ENCODE measurements around the gene P3H1.
"Not testable (repeated sequence)": the region's sequence is repeated elsewhere in the genome, so short reads cannot be mapped to it uniquely, and the experiment has no call there.

P3H1 gene, protein sequence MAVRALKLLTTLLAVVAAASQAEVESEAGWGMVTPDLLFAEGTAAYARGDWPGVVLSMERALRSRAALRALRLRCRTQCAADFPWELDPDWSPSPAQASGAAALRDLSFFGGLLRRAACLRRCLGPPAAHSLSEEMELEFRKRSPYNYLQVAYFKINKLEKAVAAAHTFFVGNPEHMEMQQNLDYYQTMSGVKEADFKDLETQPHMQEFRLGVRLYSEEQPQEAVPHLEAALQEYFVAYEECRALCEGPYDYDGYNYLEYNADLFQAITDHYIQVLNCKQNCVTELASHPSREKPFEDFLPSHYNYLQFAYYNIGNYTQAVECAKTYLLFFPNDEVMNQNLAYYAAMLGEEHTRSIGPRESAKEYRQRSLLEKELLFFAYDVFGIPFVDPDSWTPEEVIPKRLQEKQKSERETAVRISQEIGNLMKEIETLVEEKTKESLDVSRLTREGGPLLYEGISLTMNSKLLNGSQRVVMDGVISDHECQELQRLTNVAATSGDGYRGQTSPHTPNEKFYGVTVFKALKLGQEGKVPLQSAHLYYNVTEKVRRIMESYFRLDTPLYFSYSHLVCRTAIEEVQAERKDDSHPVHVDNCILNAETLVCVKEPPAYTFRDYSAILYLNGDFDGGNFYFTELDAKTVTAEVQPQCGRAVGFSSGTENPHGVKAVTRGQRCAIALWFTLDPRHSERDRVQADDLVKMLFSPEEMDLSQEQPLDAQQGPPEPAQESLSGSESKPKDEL

DNA sequence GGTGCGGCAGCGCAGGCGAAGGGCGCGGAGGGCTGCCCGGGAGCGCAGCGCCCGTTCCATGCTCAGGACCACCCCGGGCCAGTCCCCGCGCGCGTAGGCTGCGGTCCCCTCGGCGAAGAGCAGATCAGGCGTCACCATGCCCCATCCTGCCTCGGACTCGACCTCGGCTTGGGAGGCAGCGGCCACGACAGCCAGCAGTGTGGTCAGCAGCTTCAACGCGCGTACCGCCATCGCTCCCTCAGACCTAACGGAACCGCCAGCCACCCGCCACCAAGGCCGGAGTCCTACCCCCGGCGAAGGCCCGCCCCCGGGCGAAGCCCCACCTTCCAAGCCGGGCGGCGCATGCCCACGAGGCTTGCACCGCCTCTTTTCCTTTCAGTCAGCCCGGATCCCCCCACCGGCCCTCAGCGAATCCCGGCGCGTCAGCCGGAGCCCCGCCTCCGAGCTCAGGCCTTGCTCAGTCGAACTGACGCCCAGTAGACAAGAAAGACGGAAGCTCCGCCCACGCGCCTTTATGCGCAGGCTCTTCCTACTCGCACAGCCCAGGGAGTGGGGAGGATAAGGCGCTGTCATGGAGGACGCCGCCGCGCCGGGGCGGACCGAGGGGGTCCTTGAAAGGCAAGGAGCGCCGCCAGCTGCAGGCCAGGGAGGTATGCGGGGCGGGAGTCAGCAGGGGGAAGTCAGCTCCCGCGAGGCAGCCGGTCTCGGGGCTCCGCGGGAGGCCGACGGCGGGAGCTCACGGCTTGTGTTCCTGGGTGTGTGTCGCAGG lies at the start of gene P3H1, which contains the start of gene C1orf50:
Gene P3H1, minus strand, starts transcription at position 288 of the 769 bp plus-strand sequence. Its CDS starts 57 bp downstream, at position 231.
Gene C1orf50, plus strand, starts transcription at position 509 of the 769 bp plus-strand sequence. Its CDS starts 63 bp downstream, at position 572.
- peak; percentile 99 to 100 for DNase-seq

DNA sequence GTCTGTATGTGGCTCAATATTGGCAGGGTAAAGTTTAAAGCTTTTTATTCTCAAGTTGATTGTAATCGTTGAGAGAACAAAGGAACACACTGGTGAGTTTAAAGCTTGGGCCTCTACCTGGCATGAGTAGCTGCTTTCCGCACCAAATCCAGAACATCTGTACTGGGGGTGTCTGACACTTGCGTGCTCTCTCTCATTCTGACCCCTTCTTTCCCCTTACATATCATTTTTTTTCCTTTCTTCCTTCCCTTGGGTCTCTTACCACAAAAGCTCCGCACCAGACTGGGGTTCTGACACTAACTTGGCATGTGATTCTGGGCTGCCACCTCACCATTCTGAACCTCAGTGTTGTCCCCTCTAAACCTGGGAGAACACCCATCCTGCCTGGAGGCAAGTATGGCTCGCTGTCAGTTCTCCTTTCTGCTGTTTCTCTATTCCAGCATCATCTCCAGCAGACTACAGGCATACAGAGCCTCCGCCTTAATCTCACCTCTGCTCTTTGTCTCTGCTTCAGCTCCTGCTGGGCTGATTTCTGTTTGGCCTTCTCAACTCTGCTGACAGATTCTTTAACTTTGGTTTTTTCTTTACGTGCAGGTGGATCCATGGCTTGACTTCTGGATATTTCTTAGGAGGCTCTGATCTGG lies 49.2 kb upstream of the P3H1 start:
- peak in 1 of 2 experiments; percentile 80 for DNase-seq

DNA sequence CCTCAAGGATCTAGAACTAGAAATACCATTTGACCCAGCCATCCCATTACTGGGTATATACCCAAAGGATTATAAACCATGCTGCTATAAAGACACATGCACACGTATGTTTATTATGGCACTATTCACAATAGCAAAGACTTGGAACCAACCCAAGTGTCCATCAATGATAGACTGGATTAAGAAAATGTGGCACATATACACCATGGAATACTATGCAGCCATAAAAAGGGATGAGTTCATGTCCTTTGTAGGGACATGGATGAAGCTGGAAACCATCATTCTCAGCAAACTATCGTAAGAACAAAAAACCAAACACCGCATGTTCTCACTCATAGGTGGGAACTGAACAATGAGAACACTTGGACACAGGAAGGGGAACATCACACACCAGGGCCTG lies 48.0 kb upstream of the P3H1 start:
- DNase-seq = not testable (repeated sequence)

DNA sequence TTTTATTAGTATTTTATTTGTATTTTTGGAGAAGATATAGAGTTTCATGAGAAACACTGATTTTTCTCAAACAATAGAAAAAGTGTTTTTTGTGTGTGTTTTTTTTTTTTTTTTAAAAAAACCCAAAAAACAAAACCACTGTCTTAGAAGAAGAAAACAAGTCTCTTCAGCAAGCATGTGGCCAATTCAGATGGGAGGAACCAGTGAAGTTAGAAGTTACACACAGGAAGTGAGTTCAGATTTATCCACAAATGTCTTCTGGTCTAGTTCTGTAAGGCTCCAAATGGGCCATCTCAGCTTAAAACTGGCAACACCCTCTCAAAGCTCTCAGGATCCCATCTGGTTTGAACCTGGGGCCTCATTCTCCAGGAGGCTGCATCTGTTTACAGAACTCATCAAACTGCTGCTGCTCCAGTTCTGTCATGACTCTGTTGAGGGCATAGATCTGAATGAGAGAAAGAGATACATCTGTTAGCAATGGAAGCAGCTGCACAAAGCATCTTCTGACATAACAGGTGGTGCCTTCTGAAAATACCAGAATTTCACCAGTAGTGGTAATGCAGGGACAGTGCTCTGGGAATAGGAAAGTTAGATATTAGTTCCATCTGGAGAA lies 40.3 kb upstream of the P3H1 start:
- no peak for DNase-seq

DNA sequence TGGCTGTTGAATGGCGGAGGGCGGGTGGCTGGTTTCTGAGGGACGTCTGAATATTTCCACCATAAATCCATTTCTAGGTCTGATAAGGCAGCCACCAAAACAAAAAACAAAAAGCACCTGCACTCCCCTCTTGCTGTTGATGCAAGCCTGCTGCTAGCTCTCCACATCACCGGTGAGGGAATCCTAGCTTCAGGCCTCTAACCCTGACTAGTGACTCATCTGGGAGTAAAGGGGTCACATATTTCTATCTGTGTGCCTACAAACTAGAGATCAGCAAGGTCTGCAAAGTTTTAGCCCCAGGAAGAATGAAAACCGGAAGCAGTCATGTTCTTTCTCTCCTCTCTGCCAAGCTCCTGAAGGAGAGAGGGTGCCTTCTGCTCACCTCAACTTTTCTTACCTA lies 39.8 kb upstream of the P3H1 start:
- no peak for DNase-seq

DNA sequence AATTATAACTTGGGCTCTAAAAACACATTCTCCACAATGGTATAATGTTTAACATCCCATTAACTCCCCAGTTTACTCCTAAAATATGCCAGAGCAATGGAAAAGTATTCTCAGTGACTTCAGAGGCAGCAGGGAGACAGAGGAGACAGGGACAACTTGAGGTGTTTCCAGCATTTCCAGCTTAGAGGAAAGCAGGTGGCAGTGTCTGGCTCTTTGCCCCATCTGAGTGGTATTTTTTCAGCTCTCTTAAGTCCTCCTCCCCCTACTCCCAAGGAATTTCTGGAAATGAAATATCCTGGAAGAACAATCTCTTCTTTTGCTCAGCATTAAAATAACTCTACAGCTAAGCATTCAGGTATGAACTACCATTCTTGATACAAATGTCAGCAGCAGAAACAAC lies 39.3 kb upstream of the P3H1 start:
- no peak for DNase-seq

DNA sequence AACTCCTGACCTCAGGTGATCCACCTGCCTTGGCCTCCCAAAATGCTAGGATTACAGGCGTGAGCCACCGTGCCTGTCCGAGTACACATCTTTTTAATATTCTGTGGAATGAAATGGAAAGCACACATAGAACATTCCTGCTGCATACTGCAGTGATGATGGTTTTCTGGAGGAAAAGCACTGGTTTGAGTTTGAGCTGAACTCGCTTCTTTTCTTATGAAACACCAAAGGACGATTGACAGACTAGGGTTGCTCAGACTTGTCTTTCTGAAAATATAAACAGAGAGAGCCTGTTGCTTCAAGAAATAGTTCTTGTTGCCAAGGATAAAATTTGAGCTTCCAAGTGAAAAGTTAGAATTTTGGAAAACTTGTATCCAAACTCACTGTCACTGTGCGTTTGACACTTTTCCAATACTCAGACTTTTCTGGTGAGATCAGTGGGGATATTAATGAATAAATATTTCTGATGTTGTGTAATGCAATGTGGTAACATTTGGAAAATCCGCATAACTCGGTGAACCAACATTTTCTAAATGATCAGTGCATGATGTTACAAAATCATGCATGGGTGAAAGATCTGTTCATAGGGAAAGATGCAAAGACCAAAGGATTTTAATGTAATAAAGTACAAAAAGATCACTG lies 35.1 kb upstream of the P3H1 start:
- no peak for DNase-seq

DNA sequence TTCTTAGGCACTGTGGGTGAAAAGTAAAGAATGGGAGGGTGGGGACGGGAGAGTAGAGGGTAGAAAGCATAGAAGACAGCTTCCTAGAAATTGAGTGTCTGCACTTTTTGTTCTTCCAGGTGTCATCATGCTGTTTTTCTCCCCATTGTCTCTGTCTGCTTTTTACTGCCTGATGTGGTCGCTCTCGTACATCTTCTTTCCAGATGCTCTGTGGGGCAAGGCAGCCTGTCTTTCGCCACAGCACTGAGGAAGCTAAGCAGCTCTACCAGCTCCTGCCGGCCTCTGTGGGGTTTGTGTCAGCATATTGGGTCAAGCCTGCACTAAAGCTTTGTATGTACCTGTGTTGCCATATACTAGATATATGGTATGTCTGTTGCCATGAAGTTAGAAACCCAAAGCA lies 31.2 kb upstream of the P3H1 start:
- no peak for DNase-seq

DNA sequence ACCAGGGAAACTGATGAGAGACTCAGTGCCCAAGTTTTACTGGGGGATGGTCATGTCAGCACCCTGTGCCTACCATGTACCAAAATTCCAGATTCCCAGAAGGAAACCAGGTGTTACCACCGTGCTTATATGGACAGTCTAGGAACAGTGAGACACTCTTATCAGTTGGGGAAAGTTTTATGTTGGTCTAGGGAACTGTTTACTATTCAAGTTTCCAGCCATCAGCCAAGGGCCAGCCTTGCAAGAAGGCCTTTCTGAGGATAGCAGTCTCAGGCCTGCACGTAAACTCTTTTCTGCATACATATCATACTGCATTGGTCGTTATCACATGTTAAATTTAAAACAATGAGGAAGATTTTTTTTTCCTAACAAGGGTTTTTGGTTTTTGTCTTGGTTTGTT lies 30.6 kb upstream of the P3H1 start:
- DNase-seq = no peak

DNA sequence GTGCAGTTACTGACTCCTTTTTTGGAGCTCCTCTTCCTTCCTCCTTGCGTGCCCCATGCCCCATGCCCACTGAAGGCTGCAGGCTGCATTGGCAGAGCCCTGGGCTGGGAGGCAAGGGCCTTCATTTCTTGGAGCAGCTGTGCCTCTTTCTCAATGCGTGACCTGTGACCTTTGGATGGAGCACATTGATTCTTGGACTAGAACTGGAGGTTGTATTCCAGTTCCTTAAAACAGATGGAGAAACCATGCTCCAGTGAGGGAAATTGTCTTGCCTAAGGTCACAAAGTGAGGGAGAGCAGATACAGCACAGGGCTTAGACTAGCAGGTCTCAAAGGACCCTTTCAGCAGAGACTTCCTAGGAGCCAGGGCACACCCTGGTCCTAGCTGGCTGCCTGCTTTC lies 27.0 kb upstream of the P3H1 start:
- DNase-seq = no peak

DNA sequence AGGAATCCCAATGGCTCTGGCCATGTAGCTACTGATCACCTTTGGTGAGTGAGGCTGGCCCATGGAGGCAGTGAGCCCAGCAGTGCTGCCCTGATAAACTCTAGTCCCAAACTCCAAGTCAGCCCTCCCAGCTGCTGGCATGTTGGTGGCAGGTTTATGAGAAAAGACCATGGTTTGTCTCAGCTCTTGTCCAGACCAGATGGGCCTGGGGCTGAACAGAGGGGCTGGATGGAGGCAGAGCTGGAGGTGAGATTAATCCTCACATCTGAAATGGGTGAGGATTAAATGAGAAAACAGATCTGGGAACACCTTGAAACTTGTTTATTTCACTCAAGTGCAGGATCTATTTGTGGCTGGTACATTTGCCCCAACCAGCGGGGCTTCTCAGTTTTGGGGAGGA lies 21.2 kb upstream of the P3H1 start:
- DNase-seq = no peak

DNA sequence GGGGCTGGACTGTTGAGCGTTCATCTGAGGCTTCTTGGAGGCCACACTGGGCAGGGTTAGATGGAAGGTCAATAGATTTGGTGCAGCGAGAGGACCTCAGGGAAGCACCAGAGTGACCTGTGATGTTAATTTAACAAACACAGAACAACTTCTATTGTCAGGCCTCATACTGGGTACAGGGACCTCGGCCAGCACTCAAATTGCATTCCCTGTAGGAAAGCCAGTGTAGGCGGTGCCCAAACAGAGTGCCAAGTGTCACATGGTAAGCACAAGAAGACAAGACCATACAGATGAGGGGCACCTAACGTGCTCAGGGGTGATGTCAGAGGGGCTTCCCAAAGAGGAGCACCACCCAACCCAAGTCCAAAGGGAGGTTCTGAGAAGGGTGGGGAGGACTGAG lies 19.3 kb upstream of the P3H1 start:
- DNase-seq = no peak

DNA sequence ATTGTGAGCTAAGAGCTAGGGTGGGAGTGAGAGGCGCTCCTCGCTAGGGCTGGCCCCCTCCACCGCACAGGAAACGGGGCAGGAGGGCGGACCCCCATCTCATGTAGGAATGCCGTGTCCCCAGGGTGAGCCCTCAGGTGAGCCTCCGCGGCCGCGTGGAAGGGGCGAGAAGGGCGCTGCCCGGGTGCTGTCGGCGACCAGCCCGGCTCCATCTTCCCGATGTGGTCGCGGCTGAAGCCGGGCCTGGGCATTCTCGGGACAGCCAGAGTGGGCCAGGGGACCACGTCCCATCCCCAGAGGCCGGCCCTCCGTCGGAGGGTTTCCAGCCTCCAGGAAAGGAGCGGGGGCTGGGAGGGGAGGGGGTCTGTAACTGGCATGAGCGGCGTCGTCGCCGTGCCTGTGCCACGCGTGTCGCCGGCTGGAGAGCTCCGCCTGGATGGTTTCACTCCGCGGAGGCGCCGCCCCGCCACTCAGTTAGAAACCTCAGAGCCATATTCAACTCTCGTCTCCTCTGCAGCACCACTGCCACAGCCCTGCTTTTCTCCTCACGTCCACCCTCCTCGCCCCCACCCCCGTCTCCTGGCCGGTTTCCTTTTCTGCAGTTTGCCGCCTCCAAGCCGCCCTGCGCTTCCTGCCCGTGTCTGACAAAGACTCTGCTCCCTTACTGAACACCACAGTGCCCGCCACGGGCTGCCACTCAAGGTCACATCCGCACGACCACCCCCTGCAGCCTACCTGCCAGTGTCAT lies 18.3 kb upstream of the P3H1 start, which contains the start of gene TMEM269:
Gene TMEM269, plus strand, starts transcription at position 46 of the 748 bp plus-strand sequence. CDS start 4,903 bp downstream, outside the sequence.
- DNase-seq = no peak

DNA sequence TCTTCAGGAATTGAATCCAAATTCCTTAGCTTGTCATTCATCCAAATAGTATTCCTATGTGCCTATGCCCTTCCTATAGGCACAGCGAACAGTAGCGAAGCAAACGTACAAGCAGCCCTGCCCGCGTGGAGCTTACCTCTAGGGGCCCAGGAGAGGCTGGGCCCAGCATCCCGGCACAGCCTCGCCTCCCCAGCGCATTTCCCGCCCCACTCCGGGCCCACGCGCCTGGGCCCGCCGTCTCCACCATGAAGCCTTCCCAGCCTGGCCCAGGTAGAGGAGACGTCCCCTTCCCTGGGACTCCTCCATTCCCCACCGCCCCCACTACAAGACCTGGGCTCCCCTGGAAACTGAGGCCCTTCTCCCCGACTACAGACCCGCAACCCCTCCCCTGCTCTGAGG lies 17.7 kb upstream of the P3H1 start:
- DNase-seq = no peak

DNA sequence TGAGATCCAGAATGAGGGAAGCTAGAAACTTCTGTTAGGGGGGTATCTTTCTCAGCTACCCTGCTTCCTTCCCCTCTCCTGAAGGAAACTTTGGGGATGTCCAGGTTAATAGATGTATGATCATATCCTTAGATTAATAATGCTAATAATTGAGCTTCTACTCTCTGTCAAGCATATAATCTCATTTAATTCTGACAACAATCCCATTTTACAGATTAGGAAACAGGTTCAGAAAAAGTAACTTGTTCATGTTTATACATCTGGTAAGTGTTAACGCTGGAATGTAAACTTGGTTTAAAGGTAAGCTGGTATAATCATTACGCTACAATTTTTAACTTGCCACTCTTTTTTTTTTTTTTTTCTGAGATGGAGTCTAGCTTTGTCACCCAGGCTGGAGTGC lies 16.3 kb upstream of the P3H1 start:
- no peak for DNase-seq

DNA sequence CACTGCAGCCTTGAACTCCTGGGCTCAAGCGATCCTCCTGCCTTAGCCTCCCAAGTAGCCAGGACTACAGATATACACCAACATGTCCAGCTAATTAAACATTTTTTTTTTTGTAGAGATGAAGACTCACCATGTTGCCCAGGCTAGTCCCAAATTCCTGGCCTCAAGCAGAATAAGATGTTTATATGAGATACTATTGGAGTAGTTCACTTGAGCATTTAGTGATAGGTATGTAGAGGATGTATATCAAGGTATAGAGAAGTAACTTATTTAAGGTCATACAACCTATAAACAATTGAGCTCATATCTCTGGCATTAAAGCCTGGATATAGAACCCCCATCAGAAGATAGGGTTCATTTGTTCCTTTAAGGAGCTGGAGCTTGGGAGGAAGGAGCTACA lies 13.3 kb upstream of the P3H1 start:
- no peak for DNase-seq

DNA sequence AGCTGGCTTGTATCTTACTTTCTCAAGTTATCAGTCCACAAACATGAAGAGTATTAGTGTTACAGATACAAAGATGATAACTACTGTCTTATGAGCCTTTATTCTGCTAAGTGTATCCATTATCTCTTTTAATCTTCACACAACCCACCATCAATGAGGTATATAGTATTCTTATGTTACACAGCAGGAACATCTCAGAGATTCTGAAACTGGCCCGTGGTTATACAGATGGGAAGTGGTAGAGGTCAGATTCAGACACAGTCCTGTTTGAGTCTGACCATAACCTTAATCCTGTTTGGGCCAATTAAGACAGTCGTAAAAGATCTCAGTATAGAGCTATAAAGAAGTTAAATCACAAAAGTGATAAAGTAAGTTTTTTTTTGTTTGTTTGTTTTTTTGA lies 12.9 kb upstream of the P3H1 start:
- no peak for DNase-seq

DNA sequence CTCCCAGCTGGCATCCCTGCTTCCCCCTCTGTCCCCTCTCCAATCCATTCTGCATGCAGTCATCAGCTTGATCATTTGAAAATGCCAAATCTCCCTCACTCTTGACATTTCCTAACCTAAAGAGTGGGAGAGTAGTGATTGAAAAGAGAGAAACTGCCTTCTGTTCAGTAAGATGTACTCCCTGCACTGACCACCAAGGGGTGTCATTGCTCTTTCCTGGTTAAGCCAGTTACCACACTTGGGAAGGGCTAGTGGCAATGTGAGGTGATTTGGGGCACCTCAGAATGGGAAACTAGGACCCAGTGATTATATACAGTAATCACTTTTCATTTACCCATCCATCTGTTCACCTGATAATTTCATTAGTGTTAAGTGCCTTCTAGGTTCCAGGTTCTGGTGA lies 11.0 kb upstream of the P3H1 start:
- peak; percentile 22 to 60 for DNase-seq

DNA sequence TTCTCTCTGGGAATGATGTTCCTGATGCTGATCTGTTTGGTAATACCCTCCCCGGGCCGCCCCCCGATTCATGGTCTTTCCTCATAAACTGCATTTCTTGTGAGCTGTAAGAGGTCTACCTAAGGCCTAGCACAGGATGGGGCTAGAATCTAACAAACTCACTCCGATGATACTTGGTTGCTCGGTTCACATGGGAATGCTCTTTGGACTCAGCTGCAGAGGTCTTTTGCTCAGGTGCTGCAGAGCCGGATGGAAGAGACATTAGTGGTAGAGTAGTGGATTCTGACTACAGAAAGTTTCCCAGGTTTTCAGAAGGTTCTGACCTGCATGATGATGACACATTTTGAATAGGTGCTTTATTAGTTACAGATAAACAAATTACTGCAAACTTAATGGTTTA lies 9.7 kb upstream of the P3H1 start:
- no peak for DNase-seq

DNA sequence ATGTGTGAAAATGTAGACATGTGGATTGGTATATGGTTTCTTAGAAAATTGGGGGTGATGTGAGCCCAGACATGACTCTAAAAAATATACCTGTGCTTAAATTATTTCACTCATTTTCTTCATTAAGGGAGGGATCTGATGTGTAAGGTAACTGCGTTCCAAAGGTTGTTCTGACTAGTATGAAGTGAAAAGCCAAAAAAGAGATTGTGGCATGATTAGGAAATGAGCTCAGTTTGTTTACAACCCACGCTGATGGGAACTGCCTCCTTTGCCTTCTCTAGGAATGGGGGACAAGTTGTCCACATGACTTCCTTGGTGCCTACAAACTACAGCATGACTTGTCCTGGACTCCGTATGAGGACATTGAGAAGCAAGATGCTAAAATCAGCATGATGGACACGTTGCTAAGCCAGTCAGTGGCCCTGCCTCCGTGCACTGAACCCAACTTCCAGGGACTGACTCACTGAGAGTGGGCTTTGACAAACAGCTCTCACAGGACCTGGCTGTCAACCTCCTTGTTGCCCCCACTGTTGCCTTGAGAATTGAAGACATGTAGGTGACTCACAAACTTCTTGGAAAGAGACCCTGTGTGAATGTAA lies 8.2 kb upstream of the P3H1 start:
- DNase-seq = no peak

DNA sequence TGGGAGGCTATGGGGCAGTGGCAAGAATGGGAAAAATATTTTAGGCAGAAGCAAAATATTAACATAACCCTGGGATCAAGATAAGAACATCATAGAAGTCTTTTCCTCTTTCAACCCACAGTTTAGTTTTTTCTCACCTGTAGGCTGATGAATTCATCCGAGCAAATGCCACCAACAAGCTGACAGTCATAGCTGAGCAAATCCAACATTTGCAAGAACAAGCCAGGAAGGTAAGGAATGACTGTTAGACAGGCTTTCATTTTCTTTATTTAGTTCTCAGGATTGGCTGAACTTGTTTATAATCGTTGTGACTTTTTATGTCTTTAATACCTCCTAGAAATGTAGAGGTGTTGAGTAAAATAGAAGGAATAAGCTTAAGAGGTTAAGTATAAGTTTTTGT lies 6.6 kb upstream of the P3H1 start:
- DNase-seq = no peak

All from NCI-H526 (cell line).